NCI-H510A (cell line): ENCODE measurements around the gene ARRB1.
"Not testable (repeated sequence)": the region's sequence is repeated elsewhere in the genome, so short reads cannot be mapped to it uniquely, and the experiment has no call there.

Source experiments
- DNase-seq: peaks from one replicate; lab custom pipeline; 2025; lab: John Stamatoyannopoulos, UW

ARRB1 gene

DNA sequence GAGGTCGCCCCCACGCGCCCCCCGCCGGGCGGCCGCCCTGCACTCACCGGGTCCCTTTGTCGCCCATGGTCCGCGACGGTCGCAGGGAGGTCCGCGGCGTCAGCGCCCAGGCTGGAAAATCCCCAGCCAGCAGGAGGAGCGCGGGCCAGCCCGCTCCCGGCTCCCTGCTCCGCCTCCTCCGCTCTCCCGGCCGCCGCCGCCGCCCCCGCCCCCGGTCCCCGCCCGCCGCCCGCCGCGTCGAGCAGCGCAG is at the start of gene ARRB1:
Gene ARRB1 (minus strand): TSS at position 121 of the 250 bp plus-strand sequence. CDS start 54 bp downstream, at position 67.
- no peak for DNase-seq

GRCh38 chr11:75400146-75400865 is 48.8 kb upstream of the ARRB1 start:
- no peak for DNase-seq

GRCh38 chr11:75399344-75400145 is 48.1 kb upstream of the ARRB1 start, which contains the start of gene RPS3:
TSS of gene RPS3 (plus strand) at chr11:75399518. CDS start at chr11:75399548, 30 bp downstream.
- DNase-seq: peak; percentile 93

DNA sequence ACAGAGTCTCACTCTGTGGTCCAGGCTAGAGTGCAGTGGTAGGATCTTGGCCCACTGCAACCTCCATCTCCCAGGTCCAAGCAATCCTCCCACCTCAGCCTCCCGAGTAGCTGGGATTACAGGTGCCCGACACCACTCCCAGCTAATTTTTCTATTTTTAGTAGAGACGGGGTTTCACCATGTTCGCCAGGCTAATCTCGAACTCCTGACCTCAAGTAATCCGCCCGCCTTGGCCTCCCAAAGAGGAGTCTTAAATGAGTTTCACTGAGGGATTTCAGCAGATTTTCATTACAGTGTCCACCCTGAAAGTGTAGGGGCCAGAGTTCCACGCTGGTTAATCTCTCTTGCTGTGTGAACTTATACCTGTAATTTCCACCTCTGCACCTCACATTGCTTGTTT is 47.4 kb upstream of the ARRB1 start:
- DNase-seq: no peak

DNA sequence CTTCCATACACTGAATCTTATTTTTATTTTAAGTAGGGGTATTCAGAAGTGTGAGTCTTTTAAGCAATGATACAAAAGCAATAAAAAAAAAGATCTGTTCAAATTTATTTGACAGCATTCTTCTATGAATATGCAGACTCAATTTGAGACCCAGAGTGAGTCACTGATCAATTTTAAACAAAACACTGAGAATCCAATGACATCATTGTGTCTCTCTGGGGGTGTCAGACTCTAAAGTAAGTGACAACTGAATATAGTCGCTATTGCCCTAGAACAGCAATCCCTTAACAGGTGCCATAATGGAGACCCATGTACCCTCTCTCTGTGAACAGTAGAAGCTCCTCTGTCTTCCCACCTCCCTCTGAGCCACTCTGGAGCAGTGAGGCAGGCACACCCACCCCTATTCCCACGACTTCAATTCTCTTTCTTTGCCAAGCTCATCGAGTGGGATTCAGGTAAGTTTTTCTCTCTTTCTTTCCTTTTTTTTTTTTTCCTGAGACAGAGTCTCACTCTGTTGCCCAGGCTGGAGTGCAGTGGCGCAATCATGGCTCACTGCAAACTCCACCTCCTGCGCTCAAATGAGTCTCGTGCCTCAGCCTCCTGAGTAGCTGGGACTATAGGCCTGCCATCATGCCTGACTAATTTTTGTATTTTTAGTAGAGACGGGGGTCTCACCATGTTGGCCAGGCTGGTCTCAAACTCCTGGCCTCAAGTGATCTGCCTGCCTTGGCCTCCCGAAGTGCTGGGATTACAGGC is 42.8 kb upstream of the ARRB1 start:
- DNase-seq: no peak

DNA sequence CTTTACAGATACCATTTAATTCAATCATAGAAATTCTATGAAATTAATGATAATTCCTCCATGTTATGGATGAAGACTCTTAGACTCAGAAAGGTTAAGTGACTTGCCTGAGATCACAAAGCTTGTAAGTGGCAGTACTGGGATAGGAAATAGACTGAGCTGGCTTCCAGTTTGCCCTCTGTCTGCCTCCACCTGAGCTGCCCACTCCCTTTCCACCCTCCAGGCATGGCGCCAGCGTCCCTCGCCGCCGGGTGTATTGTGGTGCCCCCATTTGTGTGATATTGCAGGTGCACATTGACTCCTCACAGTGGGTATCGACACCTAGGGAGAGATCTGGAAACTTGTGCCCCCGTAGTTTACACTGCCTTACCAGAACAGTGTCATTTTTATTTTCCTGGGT is 38.5 kb upstream of the ARRB1 start:
- DNase-seq: no peak

DNA sequence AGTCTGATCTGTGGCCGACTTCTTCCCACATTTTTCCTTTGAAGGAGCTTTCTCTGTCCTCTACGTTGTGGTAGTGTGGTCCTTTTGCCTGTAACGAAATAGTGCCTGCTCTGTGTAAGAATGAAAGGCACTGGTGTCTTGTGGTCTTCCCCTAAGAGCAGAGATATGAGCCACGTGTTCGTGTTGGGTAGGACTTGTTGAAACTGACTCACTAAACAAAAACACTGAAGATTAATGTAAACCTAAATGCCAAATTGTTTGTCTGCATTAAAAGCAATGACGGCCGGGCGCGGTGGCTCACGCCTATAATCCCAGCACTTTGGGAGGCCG is 37.8 kb upstream of the ARRB1 start:
- DNase-seq: no peak

DNA sequence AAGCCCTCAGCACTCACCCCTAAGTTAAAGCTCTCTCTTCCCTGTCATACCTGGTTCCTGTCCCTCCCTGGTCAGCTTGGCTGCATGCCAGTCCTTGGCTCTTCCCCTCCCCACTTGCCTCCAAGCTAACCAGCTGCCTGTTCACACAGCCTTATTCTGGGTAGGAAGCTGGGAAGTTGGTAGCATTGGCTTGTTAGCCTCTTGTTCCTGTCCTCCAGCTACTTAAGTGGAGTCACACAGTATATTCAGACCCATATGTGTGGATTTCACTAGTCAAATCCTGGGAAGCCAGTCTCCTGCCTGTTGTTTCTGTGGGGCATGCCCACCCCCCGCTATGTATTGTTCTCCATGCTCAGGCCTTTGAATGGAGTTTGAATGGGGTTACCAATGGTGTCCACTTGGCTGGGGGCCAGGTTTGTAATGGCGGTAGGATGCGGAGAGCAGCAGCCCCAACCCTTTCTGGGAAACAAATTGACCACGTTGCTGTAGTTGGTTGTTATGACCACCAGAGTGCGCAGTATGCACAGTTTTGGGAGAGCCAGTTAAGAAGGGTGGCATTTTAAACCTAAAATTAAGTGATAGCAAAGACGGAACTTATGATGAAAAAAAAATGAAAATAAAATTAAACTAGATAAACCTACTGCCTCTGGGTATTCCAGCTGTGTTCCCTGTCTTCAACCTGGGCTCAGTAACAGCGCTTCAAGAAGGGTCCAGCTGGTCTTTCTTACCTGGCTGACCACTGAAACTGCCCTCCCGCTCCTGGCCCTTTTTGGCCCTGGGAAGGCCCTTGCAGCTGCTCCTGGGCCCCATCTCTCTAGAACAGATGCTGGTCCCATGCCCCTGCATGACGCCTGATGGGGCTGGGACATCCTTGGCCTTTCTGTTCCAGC is 37.2 kb upstream of the ARRB1 start:
- peak; percentile 72 for DNase-seq

DNA sequence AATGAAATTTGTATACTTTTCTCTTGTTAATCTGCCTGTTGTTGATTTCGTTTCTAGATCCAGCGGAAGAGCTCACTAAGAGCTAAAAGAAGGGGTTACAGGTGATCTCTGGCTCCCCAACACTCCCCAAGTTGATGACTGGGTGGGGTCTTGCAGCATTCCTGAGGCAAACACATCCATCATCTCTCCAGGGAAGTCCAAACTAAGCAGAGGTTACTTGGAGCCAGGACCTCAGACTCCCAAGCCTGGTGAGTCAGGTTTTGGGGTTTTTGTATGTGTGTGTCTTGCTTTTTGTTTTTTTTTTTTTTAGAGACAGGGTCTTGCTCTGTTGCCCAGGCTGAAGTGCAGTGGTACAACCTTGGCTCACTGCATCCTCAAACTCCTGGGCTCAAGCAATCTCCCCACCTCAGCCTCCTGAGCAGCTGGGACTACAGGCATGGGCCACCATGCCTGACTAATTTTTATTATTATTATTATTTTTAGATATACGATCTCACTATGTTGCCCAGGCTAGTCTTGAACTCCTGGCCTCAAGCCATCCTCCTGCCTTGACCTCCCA is 36.4 kb upstream of the ARRB1 start:
- DNase-seq: no peak

DNA sequence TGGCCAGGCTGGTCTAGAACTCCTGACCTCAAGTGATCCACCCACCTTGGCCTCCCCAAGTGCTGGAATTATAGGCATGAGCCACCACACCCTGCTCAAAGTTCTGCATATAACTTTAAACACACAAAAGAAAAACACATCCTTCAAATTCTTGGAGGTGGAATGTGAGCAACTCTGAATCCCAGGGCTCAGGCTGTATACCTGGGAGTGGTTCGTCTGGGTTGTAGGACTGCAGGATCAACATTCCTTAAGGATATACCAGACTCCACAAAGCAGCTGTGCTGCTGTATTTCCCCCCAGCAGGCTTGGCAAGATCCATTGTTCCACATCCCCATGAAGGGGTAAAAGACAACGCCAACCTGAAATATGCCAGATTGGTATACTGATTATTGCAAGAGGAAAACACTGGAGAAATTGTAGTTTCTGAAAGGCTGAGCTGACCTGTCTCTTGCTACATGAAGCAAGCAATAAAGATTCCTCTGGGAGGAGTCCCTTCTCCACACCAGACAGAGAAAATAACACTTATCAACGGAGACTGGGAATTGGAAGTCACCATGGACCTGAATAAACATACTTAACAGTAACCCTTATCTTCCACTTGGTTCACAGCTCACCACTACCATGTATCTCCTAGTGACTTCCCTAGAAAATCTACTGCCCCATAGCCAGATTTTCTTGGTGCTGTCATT is 35.6 kb upstream of the ARRB1 start:
- DNase-seq: no peak

DNA sequence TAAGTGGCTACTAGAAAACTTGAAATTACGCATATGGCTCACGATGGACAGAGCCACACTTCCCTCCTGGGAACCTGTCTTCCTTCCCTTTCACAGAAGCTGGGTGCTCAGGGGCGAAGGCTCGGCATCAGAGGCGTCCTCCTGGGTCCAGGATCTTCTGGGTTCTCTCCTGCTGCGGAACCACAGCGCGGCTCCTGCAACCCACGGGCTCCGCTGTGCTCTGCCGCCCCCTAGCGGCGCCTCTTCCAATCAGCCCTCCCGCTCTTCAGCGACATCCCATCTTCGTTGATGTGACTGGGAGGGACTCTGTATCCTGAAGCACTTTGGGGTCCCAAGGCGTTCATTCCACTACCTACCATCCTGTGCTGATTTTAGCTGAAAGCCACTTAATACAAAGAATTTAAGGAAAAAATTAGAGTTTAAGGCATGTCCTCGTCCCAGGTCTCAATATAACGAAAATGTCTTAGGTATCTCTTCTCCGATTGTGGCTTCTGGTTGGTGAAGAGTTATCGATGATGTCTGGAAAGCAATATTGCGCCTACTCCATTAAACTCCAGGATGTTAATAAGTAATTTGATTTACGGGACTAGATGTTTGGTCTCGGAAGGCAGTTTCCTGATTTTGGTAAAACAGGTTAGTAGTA is 33.1 kb upstream of the ARRB1 start:
- DNase-seq: peak; percentile 36

DNA sequence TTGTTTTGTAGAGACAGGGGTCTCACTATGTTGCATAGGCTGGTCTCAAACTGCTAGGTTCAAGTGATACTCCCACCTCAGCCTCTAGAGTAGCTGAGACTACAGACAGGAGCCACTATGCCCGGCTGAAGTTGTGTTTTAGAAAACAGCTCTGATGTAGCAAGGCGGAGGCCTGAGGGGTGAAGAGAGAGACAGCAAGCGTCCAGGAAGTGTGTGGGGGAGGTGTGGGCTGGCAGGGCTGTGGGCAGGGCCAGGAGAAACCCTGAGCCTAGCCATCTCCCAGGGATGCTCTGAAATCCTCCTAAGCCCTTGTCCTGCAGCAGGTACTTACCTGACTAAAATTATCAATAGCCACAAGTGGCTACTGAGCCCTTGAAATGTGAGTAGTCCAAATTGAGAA is 31.8 kb upstream of the ARRB1 start:
- DNase-seq: no peak

DNA sequence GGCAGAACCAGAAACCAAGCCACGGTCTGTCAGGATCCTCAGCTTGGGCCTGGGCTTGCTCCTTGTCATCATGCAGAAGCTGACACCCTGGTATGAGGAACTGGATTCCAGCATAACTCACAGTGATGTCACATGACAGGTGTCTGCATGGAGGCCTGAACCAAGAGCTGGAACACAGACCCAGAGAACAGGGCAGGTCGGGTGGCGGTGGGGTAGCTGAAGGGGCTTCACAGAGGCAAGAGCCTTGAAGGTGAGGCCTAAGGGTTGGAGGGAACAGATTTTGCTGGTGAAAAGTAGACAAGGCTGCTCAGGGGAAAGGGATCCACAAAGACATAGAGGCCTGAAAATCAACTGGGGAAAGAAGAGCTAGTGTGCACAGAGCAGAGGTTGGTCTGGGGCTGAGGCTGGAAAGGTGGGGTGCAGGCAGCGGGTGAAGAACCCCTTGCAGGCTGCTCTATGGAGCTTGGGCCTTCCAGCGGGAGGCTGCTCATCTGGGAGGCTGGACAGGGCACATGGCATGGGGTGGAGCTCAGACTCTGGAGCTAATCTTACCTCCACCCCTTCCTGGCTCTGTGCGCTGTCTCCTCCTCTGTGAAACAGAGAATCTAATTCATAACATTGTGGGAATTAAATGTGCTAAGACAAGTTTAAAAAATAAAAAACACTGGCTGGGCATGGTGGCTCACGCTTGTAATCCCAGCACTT is 29.4 kb upstream of the ARRB1 start:
- no peak for DNase-seq

DNA sequence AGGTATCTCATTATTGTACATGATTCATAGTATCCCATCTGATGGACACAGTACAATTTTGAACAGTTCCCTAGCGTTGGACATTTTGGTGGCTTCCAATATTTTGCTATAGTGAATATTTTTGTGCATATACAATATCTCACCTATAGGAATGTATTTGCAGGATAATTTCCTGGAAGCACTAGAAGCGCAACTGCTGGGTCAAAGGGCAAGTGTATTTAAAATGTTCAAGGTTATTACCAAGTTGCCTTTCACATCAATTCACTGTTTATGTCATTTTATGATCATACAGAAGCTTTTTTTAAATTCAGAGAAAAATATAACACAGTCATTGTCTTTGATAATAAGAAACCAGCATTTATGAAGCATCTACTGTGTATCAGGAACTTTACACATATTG is 28.8 kb upstream of the ARRB1 start:
- DNase-seq: no peak

DNA sequence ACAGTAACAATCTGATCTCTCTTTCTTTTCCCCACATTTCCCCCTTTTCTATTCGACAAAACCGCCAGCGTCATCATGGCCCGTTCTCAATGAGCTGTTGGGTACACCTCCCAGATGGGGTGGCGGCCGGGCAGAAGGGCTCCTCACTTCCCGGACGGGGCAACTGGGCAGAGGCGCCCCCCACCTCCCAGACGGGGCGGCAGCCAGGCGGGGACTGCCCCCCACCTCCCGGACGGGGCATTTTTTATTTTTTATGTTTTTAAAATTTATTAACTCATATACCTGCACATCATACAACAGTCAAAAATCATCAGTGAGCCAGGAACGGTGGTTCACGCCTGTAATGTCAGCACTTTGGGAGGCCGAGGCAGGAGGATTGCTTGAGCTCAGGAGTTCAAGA is 27.3 kb upstream of the ARRB1 start:
- DNase-seq: not testable (repeated sequence)

- DNase-seq: no peak
Measured at GRCh38 chr11:75376175-75376574, 24.7 kb upstream of the ARRB1 start.

- DNase-seq: no peak
Measured at GRCh38 chr11:75375626-75376025, 24.2 kb upstream of the ARRB1 start.

DNA sequence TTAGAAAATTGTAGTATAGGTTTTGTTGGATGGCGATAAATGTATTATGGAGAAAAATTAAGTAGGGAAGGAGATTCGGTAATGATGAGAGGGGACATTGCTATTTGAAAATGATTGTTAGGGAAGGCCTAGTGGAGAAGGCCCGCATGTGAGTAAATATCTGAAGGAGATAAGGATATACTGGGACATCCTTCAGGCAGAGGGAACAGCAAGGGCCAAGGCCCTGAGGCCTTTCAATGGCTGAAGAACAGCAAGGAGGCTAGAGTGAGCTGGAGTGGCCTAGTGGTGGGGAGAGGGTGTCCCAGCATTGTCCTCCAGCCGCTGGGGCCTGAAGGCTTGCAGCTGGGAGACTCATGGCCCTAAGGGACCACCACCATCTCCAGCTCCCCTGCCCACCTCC is 23.2 kb upstream of the ARRB1 start:
- no peak for DNase-seq

- no peak for DNase-seq
Measured at GRCh38 chr11:75373201-75373600, 21.7 kb upstream of the ARRB1 start.
